Mesendoderm (in vitro differentiated cells): ENCODE data around the gene SLC12A1.

ENCODE experiments used
- DNase-seq: peaks from one replicate; pipeline ENCODE4 v3.0.0; 2013
- H2AK5ac ChIP-seq: 2 replicates; pipeline ENCODE4 v1.6.1; 2013; ENCODE audit warnings: low read length, inconsistent platforms
- H2BK120ac ChIP-seq: 2 replicates; pipeline ENCODE4 v1.6.1; 2013; ENCODE audit warnings: low read depth, mild to moderate bottlenecking, low read length, moderate library complexity, mixed read lengths
- H2BK15ac ChIP-seq: replicated peaks from 2 replicates; pipeline ENCODE4 v1.6.1; 2013; ENCODE audit warnings: low read depth, mild to moderate bottlenecking, moderate library complexity
- H2BK5ac ChIP-seq: 2 replicates; pipeline ENCODE4 v1.6.1; 2013; ENCODE audit warnings: low read length, inconsistent platforms
- H3K18ac ChIP-seq: 2 replicates; pipeline ENCODE4 v1.6.1; 2013; ENCODE audit warnings: mild to moderate bottlenecking, low read length, mixed read lengths
- H3K23ac ChIP-seq: one replicate; pipeline ENCODE4 v1.6.1; 2013; ENCODE audit warnings: low read length
- H3K27ac ChIP-seq: 2 replicates; pipeline ENCODE4 v1.5.1; 2013; ENCODE audit warnings: low read depth, mild to moderate bottlenecking, inconsistent platforms, low read length, moderate library complexity
- H3K27me3 ChIP-seq: 2 replicates; pipeline ENCODE4 v1.6.1; 2013; ENCODE audit warnings: low read length, control low read depth, mild to moderate bottlenecking, inconsistent platforms; ENCODE audit not compliant: insufficient read depth, poor library complexity
- H3K36me3 ChIP-seq: 2 replicates; pipeline ENCODE4 v1.6.1; 2013; ENCODE audit warnings: low read length, inconsistent platforms; ENCODE audit not compliant: control insufficient read depth, insufficient read depth
- H3K4ac ChIP-seq: one replicate; pipeline ENCODE4 v1.6.1; 2013; ENCODE audit warnings: low read depth, mild to moderate bottlenecking, low read length, moderate library complexity
- H3K4me1 ChIP-seq: 2 replicates; pipeline ENCODE4 v1.6.1; 2013; ENCODE audit warnings: low read depth, low read length, inconsistent platforms; ENCODE audit not compliant: control insufficient read depth
- H3K4me2 ChIP-seq: 2 replicates; pipeline ENCODE4 v1.6.1; 2013; ENCODE audit warnings: low read length
- H3K4me3 ChIP-seq: 2 replicates; pipeline ENCODE4 v1.5.1; 2013; ENCODE audit warnings: mild to moderate bottlenecking, low read length
- H3K56ac ChIP-seq: one replicate; pipeline ENCODE4 v1.6.1; 2013; ENCODE audit warnings: low read length
- H3K79me1 ChIP-seq: 2 replicates; pipeline ENCODE4 v1.6.1; 2013; ENCODE audit warnings: low read length, inconsistent platforms
- H3K79me2 ChIP-seq: 2 replicates; pipeline ENCODE4 v1.6.1; 2013; ENCODE audit warnings: mild to moderate bottlenecking, low read length; ENCODE audit not compliant: control insufficient read depth, insufficient read depth
- H3K9ac ChIP-seq: 2 replicates; pipeline ENCODE4 v1.6.1; 2013; ENCODE audit warnings: low read length, inconsistent platforms
- H4K5ac ChIP-seq: one replicate; pipeline ENCODE4 v1.6.1; 2013; ENCODE audit warnings: low read length
- H4K8ac ChIP-seq: one replicate; pipeline ENCODE4 v1.6.1; 2013; ENCODE audit warnings: low read depth, mild to moderate bottlenecking, control low read depth, low read length, moderate library complexity
- WGBS: extraction: QIAGEN DNeasy Blood & Tissue Kit; methylation state at CpG from one replicate; pipeline ENCODE4 v1.1.7; 2013; ENCODE audit warnings: low lambda C conversion rate, missing lambda C conversion rate; ENCODE audit not compliant: insufficient coverage; ENCODE audit errors: extremely low coverage; 5-methylcytosine and 5-hydroxymethylcytosine counted together

Gene SLC12A1

GRCh38 chr15:48292458-48292857, 86.4 kb downstream of the SLC12A1 start:
- Histone ChIP-seq H3K18ac (no peak overlapping the region), H3K36me3 (no peaks in the 10 kb centered on the region), H3K56ac (no peak overlapping the region), H2AK5ac (no peak overlapping the region), H3K79me1 (no peaks in the 10 kb centered on the region), H3K4me3 (no peak overlapping the region), H2BK5ac (no peak overlapping the region), H3K23ac (no peak overlapping the region), H4K5ac (no peak overlapping the region), H4K8ac (no peak overlapping the region), H2BK120ac (no peak overlapping the region), H3K27ac (no peak overlapping the region), H3K79me2 (no peaks in the 10 kb centered on the region), H3K4me2 (no peak overlapping the region), H3K27me3 (no peaks in the 10 kb centered on the region), H3K4ac (no peak overlapping the region), H3K4me1 (peaks cover 5% of the 10 kb centered on the region), H2BK15ac (no peak overlapping the region), H3K9ac (no peak overlapping the region)
- DNase-seq = peak; percentile 22
- no CpG with 5 or more reads among the region's 4 CpGs for WGBS

GRCh38 chr15:48297668-48298067, 91.6 kb downstream of the SLC12A1 start:
- Histone ChIP-seq H3K79me2 (no peaks in the 10 kb centered on the region), H3K23ac (no peak overlapping the region), H3K4me2 (no peak overlapping the region), H3K27ac (no peak overlapping the region), H3K4me1 (peaks cover 10% of the 10 kb centered on the region), H2BK15ac (no peak overlapping the region), H3K79me1 (no peaks in the 10 kb centered on the region), H3K27me3 (no peaks in the 10 kb centered on the region), H4K5ac (no peak overlapping the region), H3K36me3 (no peaks in the 10 kb centered on the region), H3K56ac (no peak overlapping the region), H2BK5ac (peak overlapping the region; percentile 22), H3K4ac (no peak overlapping the region), H2AK5ac (no peak overlapping the region), H2BK120ac (peak overlapping the region; percentile 5), H3K4me3 (no peak overlapping the region), H4K8ac (no peak overlapping the region), H3K9ac (no peak overlapping the region), H3K18ac (peak overlapping the region; percentile 33)
- WGBS = no CpG with 5 or more reads among the region's 2 CpGs
- peak; percentile 26 for DNase-seq

GRCh38 chr15:48298914-48299313, 92.8 kb downstream of the SLC12A1 start:
- Histone ChIP-seq H3K27me3 (no peaks in the 10 kb centered on the region), H3K79me2 (no peaks in the 10 kb centered on the region), H3K79me1 (no peaks in the 10 kb centered on the region), H2BK120ac (no peak overlapping the region), H3K4me2 (no peak overlapping the region), H2BK5ac (no peak overlapping the region), H3K4me3 (no peak overlapping the region), H3K4ac (no peak overlapping the region), H4K5ac (no peak overlapping the region), H3K23ac (no peak overlapping the region), H3K4me1 (peaks cover 10% of the 10 kb centered on the region), H3K9ac (no peak overlapping the region), H2BK15ac (no peak overlapping the region), H3K18ac (no peak overlapping the region), H2AK5ac (no peak overlapping the region), H3K27ac (no peak overlapping the region), H3K56ac (no peak overlapping the region), H4K8ac (no peak overlapping the region), H3K36me3 (no peaks in the 10 kb centered on the region)
- DNase-seq = peak; percentile 72
- WGBS = no CpG with 5 or more reads among the region's 2 CpGs

GRCh38 chr15:48300038-48300437, 93.9 kb downstream of the SLC12A1 start:
- Histone ChIP-seq H3K79me2 (no peaks in the 10 kb centered on the region), H3K4me3 (no peak overlapping the region)
- WGBS = no CpG with 5 or more reads among the region's 5 CpGs

GRCh38 chr15:48304398-48304797, 98.3 kb downstream of the SLC12A1 start:
- H3K36me3 ChIP-seq = no peaks in the 10 kb centered on the region
- DNase-seq = peak; percentile 18
- H3K27ac ChIP-seq = no peak overlapping the region
- peaks cover 6% of the 10 kb centered on the region for H3K4me1 ChIP-seq
- peak overlapping the region; percentile 83 for H2BK120ac ChIP-seq
- no peak overlapping the region for H2BK15ac ChIP-seq
- peak overlapping the region; percentile 14 for H2BK5ac ChIP-seq
- H3K79me1 ChIP-seq = no peaks in the 10 kb centered on the region
- no peak overlapping the region for H4K8ac ChIP-seq
- H4K5ac ChIP-seq = no peak overlapping the region
- no peak overlapping the region for H2AK5ac ChIP-seq
- no peak overlapping the region for H3K4me3 ChIP-seq
- H3K79me2 ChIP-seq = no peaks in the 10 kb centered on the region
- no peak overlapping the region for H3K9ac ChIP-seq
- no peaks in the 10 kb centered on the region for H3K27me3 ChIP-seq
- WGBS = no CpG with 5 or more reads among the region's 2 CpGs
- no peak overlapping the region for H3K23ac ChIP-seq
- no peak overlapping the region for H3K4me2 ChIP-seq
- H3K56ac ChIP-seq = peak overlapping the region; percentile 29
- no peak overlapping the region for H3K4ac ChIP-seq
- H3K18ac ChIP-seq = peak overlapping the region; percentile 78

More at GRCh38 chr15:48300038-48300437, 93.9 kb downstream of the SLC12A1 start:
- Histone ChIP-seq H2BK5ac (no peak overlapping the region), H3K79me1 (no peaks in the 10 kb centered on the region), H4K5ac (no peak overlapping the region), H2BK15ac (peak overlapping the region; percentile 76), H3K27ac (peak overlapping the region; percentile 7), H4K8ac (no peak overlapping the region), H3K27me3 (no peaks in the 10 kb centered on the region), H3K23ac (no peak overlapping the region), H2BK120ac (peak overlapping the region; percentile 8), H3K4ac (no peak overlapping the region), H3K36me3 (no peaks in the 10 kb centered on the region), H3K9ac (no peak overlapping the region), H2AK5ac (no peak overlapping the region), H3K18ac (peak overlapping the region; percentile 97), H3K4me2 (no peak overlapping the region), H3K4me1 (peaks cover 12% of the 10 kb centered on the region), H3K56ac (no peak overlapping the region)
- peak; percentile 40 for DNase-seq

- Histone ChIP-seq H4K5ac (no peak overlapping the region), H2AK5ac (no peak overlapping the region), H3K4me3 (no peak overlapping the region), H3K56ac (no peak overlapping the region), H2BK120ac (no peak overlapping the region), H4K8ac (no peak overlapping the region), H3K27me3 (no peaks in the 10 kb centered on the region), H3K4ac (no peak overlapping the region), H3K4me1 (peaks cover 3% of the 10 kb centered on the region), H3K18ac (no peak overlapping the region), H2BK15ac (no peak overlapping the region), H3K79me1 (no peaks in the 10 kb centered on the region), H3K4me2 (no peak overlapping the region), H3K9ac (no peak overlapping the region), H3K23ac (no peak overlapping the region), H3K27ac (no peak overlapping the region), H3K79me2 (no peaks in the 10 kb centered on the region), H2BK5ac (no peak overlapping the region), H3K36me3 (no peaks in the 10 kb centered on the region)
- DNase-seq = no peak
- no CpG with 5 or more reads among the region's 1 CpG for WGBS
These were observed 100.5 kb downstream of the SLC12A1 start for GRCh38 chr15:48306639-48307038.
